GM18502 (cell line): ENCODE data around the gene ASS1.

Experiments used
- ATAC-seq: cut with Tn5 transposase; IDR thresholded peaks from one replicate; pipeline ENCODE4 v1.9.1; 2021; ENCODE audit warnings: mild to moderate bottlenecking; ENCODE audit not compliant: unreplicated experiment, poor library complexity

Gene ASS1

DNA sequence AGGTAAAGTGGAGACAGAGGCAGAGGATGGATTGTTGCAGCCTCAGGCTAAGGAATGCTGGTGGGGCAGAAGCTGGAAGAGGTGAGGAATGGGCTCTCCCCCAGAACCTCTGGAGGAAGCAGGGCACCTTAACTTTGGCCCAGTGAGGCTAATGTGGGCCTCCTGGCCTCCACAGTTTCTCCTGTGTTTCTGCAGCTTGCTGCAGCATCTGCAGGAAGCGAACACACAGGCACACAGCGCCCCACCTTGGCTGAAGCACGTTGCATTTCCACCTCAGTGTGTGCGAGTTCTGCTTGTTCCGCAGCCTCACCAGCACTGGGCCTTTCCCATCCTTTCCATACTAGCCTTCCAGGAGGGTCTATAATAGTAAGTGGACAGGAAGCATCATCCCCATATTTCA, 27.2 kb upstream of the ASS1 start:
- no peak for ATAC-seq

DNA sequence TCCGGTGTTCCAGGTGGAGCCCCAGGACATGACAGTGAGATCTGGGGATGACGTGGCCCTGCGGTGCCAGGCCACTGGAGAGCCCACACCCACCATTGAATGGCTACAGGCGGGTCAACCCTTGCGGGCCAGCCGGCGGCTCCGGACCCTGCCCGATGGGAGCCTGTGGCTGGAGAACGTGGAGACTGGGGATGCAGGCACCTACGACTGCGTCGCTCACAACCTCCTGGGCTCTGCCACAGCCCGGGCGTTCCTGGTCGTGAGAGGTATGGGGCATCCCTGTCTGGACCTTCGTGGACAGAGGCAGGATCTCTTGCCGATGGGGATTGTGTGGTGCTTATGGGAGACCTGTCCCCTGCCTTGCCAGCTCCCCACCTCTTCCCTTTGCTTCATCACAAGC, 26.0 kb upstream of the ASS1 start:
- ATAC-seq: no peak

DNA sequence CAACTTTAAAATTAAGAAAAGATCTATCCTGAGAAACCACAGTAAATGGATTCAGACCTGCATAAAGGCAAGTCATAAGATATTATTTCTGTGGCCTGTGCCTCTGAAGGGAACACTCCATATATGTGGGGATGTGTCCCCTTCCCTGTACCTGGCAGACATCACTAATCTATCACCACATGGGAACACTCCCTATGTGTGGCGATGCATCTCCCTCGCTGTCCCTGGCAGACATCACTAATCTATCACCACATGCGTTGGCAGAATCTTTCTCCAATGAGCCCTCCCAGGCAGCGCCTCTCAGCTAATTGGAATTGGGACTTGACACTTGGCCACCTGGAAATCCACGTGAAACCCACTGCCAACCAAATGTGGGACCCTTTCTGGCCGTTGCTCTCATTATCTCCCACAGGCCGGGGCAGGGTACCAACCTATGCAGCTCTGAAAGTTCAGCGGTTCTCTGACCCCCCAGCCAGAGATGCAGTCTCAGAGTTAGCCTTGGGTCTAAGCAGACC, 25.2 kb upstream of the ASS1 start:
- no peak for ATAC-seq

GRCh38 chr9:130421154-130421801, 23.5 kb upstream of the ASS1 start:
- ATAC-seq: no peak

DNA sequence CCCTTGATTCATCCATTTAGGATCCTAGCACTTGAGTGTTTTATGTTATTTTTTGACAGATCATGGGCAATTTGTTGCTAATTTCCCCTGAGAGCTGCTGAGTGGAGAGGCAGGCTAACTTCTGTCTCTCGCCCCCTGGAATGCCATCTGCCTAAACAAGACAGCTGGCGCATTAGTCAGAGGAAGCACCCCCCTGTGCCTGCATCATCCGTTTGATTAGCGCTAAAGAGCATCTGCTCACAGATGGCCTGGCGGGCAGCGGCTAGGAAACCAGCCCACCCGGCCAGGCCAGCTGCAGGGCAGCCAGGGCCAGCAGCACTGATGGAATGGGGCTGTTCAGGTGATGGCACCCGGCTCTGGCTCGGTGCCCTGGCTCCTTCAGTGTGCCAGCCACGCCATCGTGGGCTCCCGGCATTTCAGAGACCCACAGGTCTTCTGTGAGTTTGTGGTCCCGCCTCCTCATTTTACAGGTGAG, 22.9 kb upstream of the ASS1 start:
- no peak for ATAC-seq

- ATAC-seq: no peak
Observed at GRCh38 chr9:130422546-130422945, 22.2 kb upstream of the ASS1 start.

- ATAC-seq: no peak
Observed at GRCh38 chr9:130423272-130423671, 21.5 kb upstream of the ASS1 start.

DNA sequence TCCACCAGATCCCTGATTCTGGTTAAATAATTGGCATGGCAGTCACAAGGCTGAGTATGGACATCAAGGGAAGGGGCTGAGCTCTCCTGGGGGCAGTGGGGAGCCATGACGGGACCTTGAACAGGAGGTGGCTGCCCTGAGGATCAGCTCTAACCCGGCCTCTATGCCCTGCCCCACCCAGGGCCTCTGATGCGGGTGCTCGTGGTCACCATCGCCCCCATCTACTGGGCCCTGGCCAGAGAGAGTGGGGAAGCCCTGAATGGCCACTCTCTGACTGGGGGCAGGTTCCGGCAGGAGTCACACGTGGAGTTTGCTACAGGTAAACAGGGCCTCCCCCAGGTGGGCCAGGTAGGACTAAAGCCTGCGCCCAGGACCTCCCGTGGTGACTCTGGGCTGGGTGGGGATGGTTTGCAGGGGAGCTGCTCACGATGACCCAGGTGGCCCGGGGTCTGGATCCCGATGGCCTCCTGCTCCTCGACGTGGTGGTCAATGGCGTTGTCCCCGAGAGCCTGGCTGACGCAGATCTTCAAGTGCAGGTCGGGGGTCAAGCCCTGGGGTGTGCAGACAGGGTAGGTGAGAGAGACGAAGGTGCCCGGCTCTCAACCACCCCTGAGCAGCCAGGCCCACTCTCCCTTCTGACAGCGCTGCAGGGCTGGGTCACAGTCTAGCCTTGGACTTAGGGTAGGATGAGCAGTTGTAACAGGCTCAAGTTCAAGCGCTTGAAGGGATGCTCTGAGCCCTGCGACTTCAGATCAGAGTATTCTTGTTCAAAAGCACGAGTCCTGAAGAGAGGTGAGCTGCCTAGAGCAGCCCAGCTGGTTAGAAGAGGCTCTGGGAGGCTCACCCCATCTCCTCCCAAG, 19.9 kb upstream of the ASS1 start:
- ATAC-seq: no peak

DNA sequence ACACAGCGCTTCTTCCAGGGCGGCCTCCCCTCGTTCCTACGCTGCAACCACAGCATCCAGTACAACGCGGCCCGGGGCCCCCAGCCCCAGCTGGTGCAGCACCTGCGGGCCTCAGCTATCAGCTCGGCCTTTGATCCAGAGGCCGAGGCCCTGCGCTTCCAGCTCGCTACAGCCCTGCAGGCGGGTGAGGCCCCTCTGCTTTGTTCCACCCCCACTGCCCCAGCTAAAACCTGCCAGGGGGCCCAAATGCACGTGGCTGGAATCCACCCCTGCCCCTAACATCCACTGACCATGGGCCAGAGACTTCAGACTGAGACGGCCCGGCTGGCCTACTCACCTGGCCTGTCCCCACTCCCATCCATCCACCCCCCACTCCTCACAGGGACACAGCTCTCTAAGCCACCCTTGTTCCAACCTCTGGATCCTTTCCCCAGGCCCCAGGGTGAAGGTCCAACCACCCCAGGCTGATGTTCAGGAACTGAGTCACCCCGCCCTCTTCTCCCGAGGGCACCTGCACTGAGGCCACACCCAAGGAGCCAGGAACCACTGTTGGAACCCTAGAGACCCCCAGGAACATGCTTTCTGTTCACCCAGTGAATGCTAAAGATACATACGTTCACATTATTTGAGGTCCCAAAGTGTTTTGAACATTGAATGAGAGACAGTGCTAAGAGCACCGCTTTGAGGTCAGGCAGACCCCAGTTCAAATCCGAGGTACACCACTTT, 18.9 kb upstream of the ASS1 start:
- no peak for ATAC-seq

DNA sequence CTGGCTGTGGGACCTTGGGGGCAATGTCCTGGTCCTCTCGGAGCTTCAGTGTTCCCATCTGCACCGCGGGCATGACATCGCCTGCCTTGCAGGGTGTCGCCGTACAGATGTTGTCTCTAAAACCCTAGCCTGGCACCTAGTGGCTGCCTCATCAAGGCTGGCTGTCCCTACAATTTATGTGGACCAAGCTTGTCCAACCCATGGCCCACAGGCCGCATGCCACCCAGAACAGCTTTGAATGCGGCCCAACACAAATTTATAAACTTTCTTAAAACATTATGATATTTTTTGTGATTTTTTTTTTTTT, 18.3 kb upstream of the ASS1 start:
- no peak for ATAC-seq

DNA sequence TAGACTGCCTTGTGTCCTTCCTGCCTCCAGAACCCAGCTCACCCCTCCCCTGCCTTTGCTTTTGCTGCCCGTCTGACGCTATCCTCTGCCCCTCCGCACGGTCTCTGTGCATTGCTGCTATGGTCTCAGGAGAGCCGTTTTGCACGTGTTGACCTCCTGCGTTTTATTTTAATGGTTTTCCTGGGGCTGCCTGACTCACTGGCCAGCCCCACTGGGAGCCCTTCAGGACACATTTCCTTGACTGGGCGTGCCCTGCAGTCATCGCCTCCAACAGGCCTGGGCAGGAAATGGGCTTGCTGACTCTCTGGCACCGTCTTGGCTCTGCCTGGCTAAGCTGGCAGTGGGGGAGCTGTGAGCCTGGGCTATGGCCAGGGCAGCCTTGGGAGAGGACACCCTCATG, 17.9 kb upstream of the ASS1 start:
- ATAC-seq: no peak

DNA sequence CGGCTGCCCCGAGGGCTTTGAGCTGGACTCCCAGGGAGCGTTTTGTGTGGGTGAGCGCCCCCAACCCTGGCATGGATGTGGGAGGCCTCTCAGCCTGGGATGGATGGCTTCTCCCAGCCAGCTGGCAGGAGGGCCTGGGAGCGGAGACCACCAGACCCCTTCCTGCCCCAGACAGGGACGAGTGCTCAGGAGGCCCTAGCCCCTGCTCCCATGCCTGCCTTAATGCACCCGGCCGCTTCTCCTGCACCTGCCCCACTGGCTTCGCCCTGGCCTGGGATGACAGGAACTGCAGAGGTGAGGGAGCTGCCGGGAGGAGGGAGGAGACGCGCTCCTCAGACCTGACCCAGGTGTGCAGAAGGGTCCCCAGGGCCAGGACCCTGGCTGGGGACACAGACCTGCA, 17.4 kb upstream of the ASS1 start:
- no peak for ATAC-seq

DNA sequence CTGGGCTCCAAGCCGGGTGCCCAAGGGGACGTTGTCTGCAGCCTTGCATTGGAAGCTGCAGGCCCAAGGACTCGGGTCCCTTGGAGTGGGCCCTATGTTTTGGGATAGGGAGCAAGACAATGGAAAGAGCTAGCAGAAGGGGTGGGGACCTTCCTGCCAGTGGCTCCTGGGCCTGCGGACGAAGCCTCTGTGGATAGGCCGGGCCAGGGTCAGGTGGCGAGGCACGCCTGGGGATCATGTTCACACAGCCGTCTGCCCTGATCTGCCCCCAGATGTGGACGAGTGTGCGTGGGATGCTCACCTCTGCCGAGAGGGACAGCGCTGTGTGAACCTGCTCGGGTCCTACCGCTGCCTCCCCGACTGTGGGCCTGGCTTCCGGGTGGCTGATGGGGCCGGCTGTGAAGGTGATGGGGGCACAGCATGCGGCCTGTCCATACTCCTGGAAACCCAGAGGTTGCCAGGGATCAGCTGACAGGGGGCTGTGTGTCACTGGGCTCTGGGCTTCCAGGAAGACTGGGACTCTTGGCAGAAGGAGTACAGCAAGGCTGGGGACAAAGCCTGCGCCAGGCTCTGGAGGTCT, 16.6 kb upstream of the ASS1 start:
- ATAC-seq: no peak

DNA sequence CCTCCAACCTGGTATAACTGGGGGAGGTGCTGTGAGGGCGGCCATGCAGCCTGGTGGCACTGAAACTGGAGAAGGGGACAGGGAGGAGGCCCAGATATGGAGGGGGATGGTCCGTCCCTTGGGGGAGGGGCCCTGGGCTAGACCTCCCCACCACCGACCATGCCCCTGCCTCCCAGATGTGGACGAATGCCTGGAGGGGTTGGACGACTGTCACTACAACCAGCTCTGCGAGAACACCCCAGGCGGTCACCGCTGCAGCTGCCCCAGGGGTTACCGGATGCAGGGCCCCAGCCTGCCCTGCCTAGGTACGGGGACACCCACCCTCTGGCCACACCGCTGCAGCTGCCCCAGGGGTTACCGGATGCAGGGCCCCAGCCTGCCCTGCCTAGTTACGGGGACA, 15.4 kb upstream of the ASS1 start:
- ATAC-seq: no peak

GRCh38 chr9:130429831-130430230, 14.9 kb upstream of the ASS1 start:
- no peak for ATAC-seq

DNA sequence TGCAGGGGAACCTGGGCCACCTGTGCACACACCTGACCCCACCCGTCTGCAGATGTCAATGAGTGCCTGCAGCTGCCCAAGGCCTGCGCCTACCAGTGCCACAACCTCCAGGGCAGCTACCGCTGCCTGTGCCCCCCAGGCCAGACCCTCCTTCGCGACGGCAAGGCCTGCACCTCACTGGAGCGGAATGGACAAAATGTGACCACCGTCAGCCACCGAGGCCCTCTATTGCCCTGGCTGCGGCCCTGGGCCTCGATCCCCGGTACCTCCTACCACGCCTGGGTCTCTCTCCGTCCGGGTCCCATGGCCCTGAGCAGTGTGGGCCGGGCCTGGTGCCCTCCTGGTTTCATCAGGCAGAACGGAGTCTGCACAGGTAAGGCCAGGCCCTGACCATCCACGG, 14.5 kb upstream of the ASS1 start:
- ATAC-seq: no peak

- ATAC-seq: no peak
Observed at GRCh38 chr9:130430734-130431535, 13.8 kb upstream of the ASS1 start.

DNA sequence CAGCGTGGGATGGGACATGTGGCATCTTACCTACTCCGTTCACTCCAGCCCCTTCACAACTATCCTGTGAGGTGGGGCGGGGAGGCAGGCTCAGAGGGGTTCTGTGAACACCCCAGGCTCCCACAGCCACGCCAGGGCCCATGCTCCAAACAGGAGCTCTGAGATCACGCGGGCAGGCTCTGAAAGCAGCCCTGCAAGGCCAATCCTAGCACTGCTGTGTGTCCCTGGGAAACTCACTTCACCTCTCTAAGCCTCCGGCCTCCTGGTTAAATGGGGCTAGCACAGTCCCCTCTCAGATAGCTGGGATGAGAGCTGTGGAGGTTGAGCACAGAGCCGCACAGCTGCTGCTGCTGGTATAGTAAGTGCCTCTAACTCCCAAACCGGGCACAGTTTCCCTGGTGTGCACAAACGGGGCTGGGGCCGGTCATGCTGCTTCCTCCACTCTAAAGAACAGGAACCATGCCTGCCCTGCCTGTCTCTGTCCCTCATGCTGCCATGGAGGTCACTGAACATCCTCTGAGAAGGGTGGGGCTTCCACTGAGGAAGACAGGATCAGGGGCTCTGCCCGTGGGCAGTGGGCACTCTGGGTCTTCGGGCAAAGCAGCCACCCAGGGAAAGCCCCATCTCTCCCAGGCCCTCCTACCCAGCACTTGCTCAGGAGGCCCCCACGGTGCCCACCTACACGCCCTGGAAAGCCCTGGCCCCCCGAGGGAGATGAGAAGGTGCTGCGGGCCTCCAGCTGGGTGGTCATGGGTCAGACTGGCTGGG, 13.0 kb upstream of the ASS1 start:
- ATAC-seq: no peak

DNA sequence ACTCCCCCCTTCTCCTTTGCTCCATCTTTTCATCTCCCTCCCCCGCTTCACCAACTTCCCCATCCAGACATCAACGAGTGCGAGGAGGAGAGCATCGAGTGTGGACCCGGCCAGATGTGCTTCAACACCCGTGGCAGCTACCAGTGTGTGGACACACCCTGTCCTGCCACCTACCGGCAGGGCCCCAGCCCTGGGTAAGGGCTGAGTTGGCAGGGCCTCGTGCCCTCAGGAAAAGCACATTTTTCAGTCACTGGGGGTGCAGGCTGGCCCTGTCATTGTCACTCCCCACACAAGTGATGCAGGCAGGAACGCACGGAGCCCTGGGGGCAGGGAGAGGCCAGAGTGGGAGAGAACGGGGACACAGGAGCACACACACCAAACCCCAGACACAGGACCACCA, 12.4 kb upstream of the ASS1 start:
- no peak for ATAC-seq
